ENCODE results near the gene ECM1.

GRCh38 chr1:150469291-150469690 is 38.6 kb upstream of the ECM1 start:
- TF ChIP-seq SP2 (IDR thresholded peaks at IDR 0.05; ENCODE audit: low read length) (no peak), SP1 (IDR thresholded peaks at IDR 0.05; ENCODE audit: low read depth, low read length) (no peak), POLR2A (IDR thresholded peaks at IDR 0.05; ENCODE audit: control extremely low read depth in 1 of 2, low read depth in 2 of 2, low read length in 2 of 2) (no peak), YY1 (IDR thresholded peaks at IDR 0.05; ENCODE audit: low read depth, low read length) (no peak), EP300 (IDR thresholded peaks at IDR 0.05; ENCODE audit: borderline replicate concordance in 1 of 2, low read depth in 2 of 2, low read length in 2 of 2) (no peak), BCL11A (IDR thresholded peaks at IDR 0.05; ENCODE audit: low read depth in 2 of 2, low read length in 2 of 2) (no peak), CTCF (IDR thresholded peaks at IDR 0.05; ENCODE audit: control extremely low read depth in 1 of 3, insufficient read depth in 1 of 3, low read depth in 1 of 3, low read length in 3 of 3) (no peak), CEBPB (IDR thresholded peaks at IDR 0.05; ENCODE audit: low read depth, low read length) (no peak)
